ENCODE data around the gene GFY. TPM values are rescaled to one million over a fixed set of nuclear protein-coding genes. Genes with fewer than 3 reads are reported as not detected.

GFY gene
- total and polyA plus RNA-seq, 10 donors, result not detected

- peaks cover 0 to 19% (median 11%) of the 10 kb centered on the region in 8 donors for H3K9me3 ChIP-seq
- intact Hi-C loops (cut with DNase I; ENCODE audit: low total_unique reads), result no loop called here
- TF ChIP-seq POLR2AphosphoS5 (IDR thresholded peaks at IDR 0.05), result no peak
- no peak for TF ChIP-seq POLR2A (IDR thresholded peaks at IDR 0.05)
- TF ChIP-seq CTCF (IDR thresholded peaks at IDR 0.05 in 8 of 11, conservative IDR thresholded peaks at IDR 0.05 in 3 of 11), result no peak
- no peaks in the 10 kb centered on the region for H3K36me3 ChIP-seq
- H3K27me3 ChIP-seq (replicated peaks in 1 of 7), result peaks cover 0 to 7% (median 0%) of the 10 kb centered on the region in 7 donors
- H3K4me3 ChIP-seq, result no peak overlapping the region
- peaks cover 0 to 16% (median 1%) of the 10 kb centered on the region in 6 donors for H3K4me1 ChIP-seq
- no peak for DNase-seq
- no peak overlapping the region for H3K27ac ChIP-seq
- WGBS, 5 donors, result 42 to 100% (median 53%) methylated on average over 1 of the region's 1 CpG
These were observed 41.6 kb upstream of the GFY start for GRCh38 chr19:49383599-49383998.

GRCh38 chr19:49387936-49388372 lies 37.2 kb upstream of the GFY start, which contains the start of gene KASH5:
TSS of gene KASH5 (plus strand) at chr19:49388249. CDS start at chr19:49390884, 2,635 bp downstream.
- peak within 1 kb of the TSS in 4 of 8 donors; percentile 22 to 72 (median 49) for H3K27ac ChIP-seq
- TF ChIP-seq POLR2A (IDR thresholded peaks at IDR 0.05) (no peak), CTCF (IDR thresholded peaks at IDR 0.05 in 8 of 11, conservative IDR thresholded peaks at IDR 0.05 in 3 of 11) (no peak), POLR2AphosphoS5 (IDR thresholded peaks at IDR 0.05) (peak; percentile 47 to 80 (median 77))

GRCh38 chr19:49389406-49389805 lies 35.8 kb upstream of the GFY start:
- 91 to 95% (median 92%) methylated on average over 15 to 20 of the region's 20 CpGs for WGBS, 5 donors
- DNase-seq, result no peak
- Histone ChIP-seq H3K9me3 (no peaks in the 10 kb centered on the region), H3K27me3 (replicated peaks in 1 of 7) (peaks cover 0 to 14% (median 0%) of the 10 kb centered on the region in 7 donors), H3K36me3 (no peaks in the 10 kb centered on the region), H3K4me3 (no peak overlapping the region), H3K27ac (no peak overlapping the region), H3K4me1 (peaks cover 0 to 44% (median 13%) of the 10 kb centered on the region in 6 donors)
- TF ChIP-seq CTCF (IDR thresholded peaks at IDR 0.05 in 8 of 11, conservative IDR thresholded peaks at IDR 0.05 in 3 of 11) (no peak), POLR2AphosphoS5 (IDR thresholded peaks at IDR 0.05) (no peak), POLR2A (IDR thresholded peaks at IDR 0.05) (no peak)
- intact Hi-C loops (cut with DNase I; ENCODE audit: low total_unique reads), result no loop called here

More at GRCh38 chr19:49387936-49388372, 37.2 kb upstream of the GFY start, which contains the start of gene KASH5:
- peaks cover 0 to 44% (median 13%) of the 10 kb centered on the region in 6 donors for H3K4me1 ChIP-seq
- peaks cover 0 to 7% (median 0%) of the 10 kb centered on the region in 7 donors for H3K27me3 ChIP-seq (replicated peaks in 1 of 7)
- DNase-seq, result peak; percentile 95
- H3K9me3 ChIP-seq, result peaks cover 0 to 5% (median under 1%) of the 10 kb centered on the region in 8 donors
- WGBS, 5 donors, result 31 to 59% (median 50%) methylated on average over 10 to 40 of the region's 40 CpGs
- peak within 1 kb of the TSS in 5 of 8 donors; percentile 9 to 47 (median 18) for H3K4me3 ChIP-seq
- no peaks in the 10 kb centered on the region for H3K36me3 ChIP-seq
- intact Hi-C loops (cut with DNase I; ENCODE audit: low total_unique reads), result no loop called here

- 75 to 84% (median 78%) methylated on average over 26 of the region's 26 CpGs for WGBS, 5 donors
- no peak for DNase-seq
- Histone ChIP-seq H3K27me3 (replicated peaks in 1 of 7) (peaks cover 0 to 19% (median 0%) of the 10 kb centered on the region in 7 donors), H3K4me3 (no peak overlapping the region), H3K9me3 (no peaks in the 10 kb centered on the region), H3K36me3 (no peaks in the 10 kb centered on the region), H3K4me1 (peaks cover 0 to 44% (median 13%) of the 10 kb centered on the region in 6 donors), H3K27ac (peak overlapping the region in 5 of 8 donors; percentile 36 to 71 (median 60))
- TF ChIP-seq POLR2AphosphoS5 (IDR thresholded peaks at IDR 0.05) (no peak), CTCF (IDR thresholded peaks at IDR 0.05 in 8 of 11, conservative IDR thresholded peaks at IDR 0.05 in 3 of 11) (no peak), POLR2A (IDR thresholded peaks at IDR 0.05) (no peak)
- intact Hi-C loops (cut with DNase I; ENCODE audit: low total_unique reads), result no loop called here
These were observed 34.9 kb upstream of the GFY start for GRCh38 chr19:49390131-49390928.
